Left lung (tissue), 10 donors: ENCODE measurements around the gene ASIC2. TPM values are rescaled to one million over a fixed set of nuclear protein-coding genes. Genes with fewer than 3 reads are reported as not detected.

Experiments
- ATAC-seq: fragments of 200-7000 bp; cut with Tn5 transposase; one replicate; pipeline ENCODE4 v1.9.1; 2020; ENCODE audit warnings: moderate library complexity
- DNase-seq, 4 donors: peaks; one replicate each; pipeline ENCODE4 v3.0.0-alpha.2; 2013 to 2020
- H3K27ac ChIP-seq, 2 donors: fragments of 200-600 bp; sonication (generic) in 1 of 2; one replicate each; pipeline versions ENCODE4 v1.5.0 to v1.8.0; 2020 to 2021
- H3K27me3 ChIP-seq, 2 donors: fragments of 200-600 bp; sonication (generic) in 1 of 2; one replicate each; pipeline versions ENCODE4 v1.5.0 to v1.8.0; 2020 to 2021
- H3K36me3 ChIP-seq, 2 donors: fragments of 200-600 bp; sonication (generic) in 1 of 2; one replicate each; pipeline versions ENCODE4 v1.5.0 to v1.8.0; 2020 to 2021
- H3K4me1 ChIP-seq, 2 donors: fragments of 200-600 bp; one replicate each; pipeline ENCODE4 v1.8.0; 2021
- H3K4me3 ChIP-seq, 2 donors: fragments of 200-600 bp; sonication (generic) in 1 of 2; one replicate each; pipeline versions ENCODE4 v1.5.0 to v1.8.0; 2020 to 2021; ENCODE audit warnings: mild to moderate bottlenecking in 1 of 2
- H3K9me3 ChIP-seq, 2 donors: fragments of 200-600 bp; sonication (generic) in 1 of 2; one replicate each; pipeline versions ENCODE4 v1.5.0 to v1.8.0; 2020 to 2021
- CTCF ChIP-seq, 2 donors: fragments of 200-600 bp; sonication (generic) in 1 of 2; IDR thresholded peaks; one replicate each; pipeline versions ENCODE4 v1.5.0 to v1.8.0; 2021; ENCODE audit warnings: antibody characterized with exemption in 2 of 2
- intact Hi-C, 2 donors: fragments of 100-400 bp; cut with DNase I; formaldehyde crosslinking; loops; one replicate each; pipeline versions ENCODE4 v1.11.2 to v1.14.2; 2022
- polyA plus RNA-seq, 6 donors: library from polyadenylated mRNA; unstranded; fragments of 120-200 nt; gene quantifications; one replicate each; pipeline ENCODE4 v1.2.1, GENCODE V29; 2013; ENCODE audit not compliant: insufficient read length in 6 of 6
- total RNA-seq, 2 donors: library from RNA; stranded (reverse); fragmentation: NEBNext Ultra II Directional; extraction: Animal tissue kit (Norgen Biotek cat#: 25700); gene quantifications; one replicate each; pipeline ENCODE4 v1.2.1, GENCODE V29; 2021
- donor health status: DM: no; HTN: yes; CAD: no.
- donor health status: DM: no; HTN: no; CAD: no.

ASIC2 gene
- total and polyA plus RNA-seq, 8 donors, result 0.08 to 0.59 (median 0.46) TPM

GRCh38 chr17:33229499-33229898 lies 63.6 kb downstream of the ASIC2 start:
- TF ChIP-seq CTCF (IDR thresholded peaks at IDR 0.05), result no peak
- Histone ChIP-seq H3K4me3 (no peak overlapping the region), H3K27me3 (no peaks in the 10 kb centered on the region), H3K9me3 (no peaks in the 10 kb centered on the region), H3K36me3 (no peaks in the 10 kb centered on the region), H3K27ac (no peak overlapping the region), H3K4me1 (no peaks in the 10 kb centered on the region)
- DNase-seq (no peak), ATAC-seq (no peak)
- intact Hi-C loops, result no loop called here

DNA sequence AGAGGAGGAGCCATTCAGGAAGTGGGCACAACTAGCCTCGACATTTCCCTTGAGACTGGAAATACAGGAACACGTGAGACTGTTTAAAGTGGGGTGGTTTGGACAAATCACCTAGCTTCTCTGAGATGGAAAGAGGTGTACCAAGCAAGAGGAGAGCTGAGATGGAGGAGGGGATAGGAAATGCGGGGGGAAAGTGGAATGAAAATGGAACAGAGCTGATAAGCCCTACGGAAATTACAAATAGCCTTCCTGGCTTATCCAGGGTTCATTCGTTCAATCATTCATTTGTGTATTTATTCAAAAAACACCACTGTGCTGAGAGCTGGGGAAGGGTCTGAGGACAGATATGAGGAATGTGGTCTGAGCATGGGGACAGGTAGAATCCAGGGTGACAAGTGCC lies 64.1 kb downstream of the ASIC2 start:
- TF ChIP-seq CTCF (IDR thresholded peaks at IDR 0.05), result no peak
- intact Hi-C loops, result no loop called here
- Histone ChIP-seq H3K4me3 (no peak overlapping the region), H3K9me3 (no peaks in the 10 kb centered on the region), H3K36me3 (no peaks in the 10 kb centered on the region), H3K27ac (no peak overlapping the region), H3K27me3 (no peaks in the 10 kb centered on the region), H3K4me1 (no peaks in the 10 kb centered on the region)
- ATAC-seq, result no peak
- DNase-seq, result no peak

GRCh38 chr17:33228548-33228947 lies 64.5 kb downstream of the ASIC2 start:
- intact Hi-C loops, result no loop called here
- Histone ChIP-seq H3K27ac (no peak overlapping the region), H3K4me1 (no peaks in the 10 kb centered on the region), H3K9me3 (no peaks in the 10 kb centered on the region), H3K36me3 (no peaks in the 10 kb centered on the region), H3K4me3 (no peak overlapping the region), H3K27me3 (no peaks in the 10 kb centered on the region)
- TF ChIP-seq CTCF (IDR thresholded peaks at IDR 0.05), result no peak
- ATAC-seq, result no peak
- DNase-seq, result no peak

GRCh38 chr17:33227911-33228310 lies 65.2 kb downstream of the ASIC2 start:
- ATAC-seq (no peak), DNase-seq (no peak)
- intact Hi-C loops, result no loop called here
- Histone ChIP-seq H3K36me3 (no peaks in the 10 kb centered on the region), H3K9me3 (no peaks in the 10 kb centered on the region), H3K4me3 (no peak overlapping the region), H3K27ac (no peak overlapping the region), H3K4me1 (no peaks in the 10 kb centered on the region), H3K27me3 (no peaks in the 10 kb centered on the region)
- no peak for TF ChIP-seq CTCF (IDR thresholded peaks at IDR 0.05)

DNA sequence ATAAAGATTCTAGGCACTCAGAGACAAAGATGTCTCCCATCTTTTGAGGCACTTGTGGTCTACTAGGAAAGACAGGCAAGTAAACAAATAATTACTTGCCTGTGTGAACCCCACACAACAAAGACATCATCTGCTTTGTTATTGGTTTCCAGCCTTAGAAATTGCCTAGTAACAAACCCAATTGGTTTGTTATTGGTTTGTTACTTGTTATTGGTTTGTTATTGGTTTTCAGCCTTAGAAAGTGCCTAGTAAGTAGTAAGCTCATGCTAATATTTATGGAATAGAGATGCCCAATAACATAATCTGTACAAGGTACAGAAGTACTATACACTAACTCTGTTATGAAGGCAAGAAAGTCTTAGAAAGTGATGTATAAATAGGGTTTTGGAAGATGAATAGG lies 67.1 kb downstream of the ASIC2 start:
- Histone ChIP-seq H3K36me3 (no peaks in the 10 kb centered on the region), H3K27me3 (no peaks in the 10 kb centered on the region), H3K4me1 (no peaks in the 10 kb centered on the region), H3K27ac (no peak overlapping the region), H3K4me3 (no peak overlapping the region), H3K9me3 (no peaks in the 10 kb centered on the region)
- DNase-seq (no peak), ATAC-seq (no peak)
- TF ChIP-seq CTCF (IDR thresholded peaks at IDR 0.05), result no peak
- intact Hi-C loops, result no loop called here
